M059J (cell line): ENCODE results near the gene CLDN1. TPM values are rescaled to one million over a fixed set of nuclear protein-coding genes. Genes with fewer than 3 reads are reported as not detected.
A peak's percentile ranks its signal among the peaks of the same experiment; 100 is the strongest.
"Not testable (repeated sequence)": the region's sequence is repeated elsewhere in the genome, so short reads cannot be mapped to it uniquely, and the experiment has no call there.

Experiments
- DNase-seq: peaks from one replicate; pipeline ENCODE4 v3.0.0-alpha.2; 2012; ENCODE audit warnings: low read depth
- total RNA-seq: library from RNA; depleted of rRNA; stranded (reverse); fragments of >200 nt; shearing (Covaris generic); gene quantifications from 2 replicates; pipeline ENCODE4 v1.2.3, GENCODE V29; 2014; rRNA removed

Gene CLDN1
- total RNA-seq, 1 experiment from 2014 or later = 1.8 TPM

DNA sequence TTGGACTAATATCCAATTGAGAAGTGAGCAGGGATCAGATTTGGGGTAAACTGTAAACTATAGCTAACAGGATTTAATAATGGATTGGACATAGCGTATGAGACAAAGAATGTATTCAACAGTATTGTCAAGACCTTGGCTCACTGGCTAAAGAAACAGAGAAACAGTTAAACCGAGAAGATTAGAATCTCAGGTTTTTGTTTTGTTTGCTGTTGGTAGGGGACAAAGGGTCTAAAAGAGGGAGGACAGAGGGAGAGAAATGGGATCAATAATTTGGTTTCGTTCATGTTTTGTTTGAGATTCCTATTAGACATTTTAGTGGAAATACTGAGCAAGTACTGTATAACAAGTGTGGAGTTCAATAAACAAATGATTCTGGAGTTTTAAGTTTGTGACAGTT lies 28.6 kb downstream of the CLDN1 start:
- DNase-seq = no peak

DNA sequence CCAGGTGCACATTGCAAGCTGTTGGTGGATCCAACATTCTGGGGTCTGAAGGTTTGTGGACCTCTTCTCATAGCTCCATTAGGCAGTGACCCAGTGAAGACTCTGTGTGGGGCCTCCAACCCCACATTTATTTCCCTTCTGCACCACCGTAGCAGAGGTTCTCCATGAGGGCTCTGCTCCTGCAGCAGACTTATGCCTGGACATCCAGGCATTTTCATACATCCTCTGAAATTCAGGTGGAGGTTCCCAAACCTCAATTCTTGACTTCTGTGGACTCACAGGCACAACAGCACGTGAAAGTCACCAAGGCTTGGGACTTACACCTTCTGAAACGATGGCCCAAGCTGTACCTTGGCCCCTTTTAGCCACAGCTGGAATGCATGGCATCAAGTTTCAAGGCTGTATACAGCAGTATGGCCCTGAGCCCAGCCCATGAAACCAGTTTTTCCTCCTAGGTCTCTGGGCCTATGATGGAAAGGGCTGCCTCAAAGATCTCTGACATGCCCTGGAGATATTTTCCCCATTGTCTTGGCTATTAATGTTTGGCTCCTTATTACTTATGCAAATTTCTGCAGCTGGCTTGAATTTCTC lies 30.2 kb downstream of the CLDN1 start:
- DNase-seq = no peak

DNA sequence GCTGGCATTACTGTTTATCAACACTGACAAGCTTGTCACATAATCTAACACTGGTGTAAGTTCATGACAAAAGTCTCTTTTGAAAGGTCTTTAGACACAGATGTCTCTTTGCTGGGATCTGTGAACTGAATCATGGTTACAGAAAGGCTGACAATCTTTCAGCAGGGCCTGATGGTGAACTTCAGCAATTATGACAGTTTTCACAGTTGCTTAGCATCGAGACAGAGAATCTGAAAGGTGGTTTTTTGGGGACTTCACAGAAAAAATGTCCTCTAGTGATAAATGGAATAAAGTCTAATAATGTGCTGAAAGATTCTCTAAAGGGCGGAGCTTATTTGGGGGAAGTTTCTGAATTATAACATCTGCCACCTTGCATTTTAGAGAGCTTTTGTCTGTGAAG lies 32.3 kb downstream of the CLDN1 start:
- no peak for DNase-seq

DNA sequence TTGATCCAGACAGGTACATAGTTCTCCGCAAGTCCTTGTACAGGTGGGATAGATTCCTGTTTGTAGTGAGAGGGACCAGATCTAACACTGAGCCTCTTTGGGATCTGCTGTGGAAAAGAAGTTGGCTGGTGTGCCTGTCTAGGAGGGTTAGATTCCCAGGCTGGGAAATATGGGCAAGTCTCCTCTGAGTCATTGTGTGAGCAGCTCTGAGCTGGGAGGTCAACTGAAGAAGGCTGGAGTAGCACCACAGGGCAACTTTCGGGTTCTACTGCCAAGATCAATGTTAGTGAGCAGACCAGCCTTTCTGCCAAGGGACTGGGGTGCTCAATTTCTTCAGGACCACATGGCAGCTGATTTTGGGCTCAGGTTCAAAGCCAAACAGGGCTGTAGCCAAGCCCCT lies 33.4 kb downstream of the CLDN1 start:
- DNase-seq = peak; percentile 18

DNA sequence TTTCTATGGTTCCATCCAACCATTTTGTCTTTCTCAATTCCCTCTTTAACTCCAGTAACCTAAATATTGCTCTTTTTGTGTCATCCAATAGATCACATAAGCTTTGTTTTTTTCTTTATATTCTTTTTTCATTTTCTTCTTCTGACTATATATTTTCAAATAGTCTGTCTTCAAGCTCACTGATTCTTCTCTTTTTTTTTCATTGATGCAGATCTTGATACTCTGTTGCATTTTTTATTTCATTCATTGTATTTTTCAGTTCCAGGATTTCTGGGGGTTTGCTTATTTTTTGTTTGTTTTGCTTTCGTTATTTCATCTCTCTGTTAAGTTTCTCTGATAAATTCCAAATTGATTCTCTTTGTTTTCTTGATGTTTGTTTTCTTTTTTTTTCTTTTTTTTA lies 36.2 kb downstream of the CLDN1 start:
- DNase-seq = no peak

DNA sequence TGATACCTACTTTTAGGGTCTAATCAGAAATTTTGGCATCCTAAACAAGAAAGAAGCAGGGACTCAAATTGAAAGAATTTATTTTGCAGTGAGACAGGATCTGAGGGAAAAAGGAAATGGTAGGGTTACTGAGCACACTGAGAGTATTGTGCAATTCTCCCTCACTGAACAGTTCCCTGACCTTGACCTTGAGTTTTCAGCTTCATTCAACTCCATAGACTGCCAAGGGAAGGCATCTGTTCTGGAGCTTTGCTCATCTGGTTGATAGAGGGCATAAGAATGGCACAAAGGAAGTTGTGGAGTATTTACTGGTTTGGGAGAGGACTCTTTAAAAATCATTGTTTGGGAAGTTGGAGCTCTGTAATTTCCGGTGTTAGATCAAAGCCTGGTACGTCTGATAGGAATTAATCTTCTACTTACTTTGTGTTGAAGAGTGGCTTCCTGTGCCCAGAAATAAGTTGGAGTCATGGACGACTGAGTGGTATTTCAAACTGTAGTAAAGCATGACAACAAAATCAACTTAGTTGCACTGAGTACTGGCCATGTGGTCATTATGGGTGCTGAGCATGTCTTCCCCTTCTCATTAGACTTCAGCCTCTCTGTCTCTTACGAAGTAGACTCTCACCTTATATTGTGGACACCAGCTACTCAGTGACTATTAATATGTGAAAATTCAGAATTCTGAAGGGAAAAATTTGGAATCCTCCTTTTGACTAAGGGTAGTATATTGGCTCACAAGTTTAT lies 40.8 kb downstream of the CLDN1 start:
- peak; percentile 36 for DNase-seq

DNA sequence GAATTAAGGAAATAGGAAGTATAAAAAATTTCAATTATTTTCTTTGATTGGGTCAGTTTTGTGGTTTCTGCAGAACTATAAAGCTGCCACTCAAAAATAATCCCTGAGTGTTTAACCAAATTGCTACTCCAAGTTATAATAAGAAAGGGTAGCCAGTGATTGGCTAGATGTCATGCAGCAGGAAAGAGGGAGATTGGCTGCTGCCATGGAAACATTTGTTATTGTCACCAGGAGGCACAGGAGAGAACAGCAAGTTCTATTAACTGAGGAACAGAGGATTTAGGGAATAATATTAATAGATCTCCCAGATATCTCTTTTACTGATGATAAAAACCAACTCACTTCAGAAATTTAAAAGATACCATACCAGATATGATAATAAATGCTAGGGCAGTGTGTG lies 42.6 kb downstream of the CLDN1 start:
- no peak for DNase-seq

DNA sequence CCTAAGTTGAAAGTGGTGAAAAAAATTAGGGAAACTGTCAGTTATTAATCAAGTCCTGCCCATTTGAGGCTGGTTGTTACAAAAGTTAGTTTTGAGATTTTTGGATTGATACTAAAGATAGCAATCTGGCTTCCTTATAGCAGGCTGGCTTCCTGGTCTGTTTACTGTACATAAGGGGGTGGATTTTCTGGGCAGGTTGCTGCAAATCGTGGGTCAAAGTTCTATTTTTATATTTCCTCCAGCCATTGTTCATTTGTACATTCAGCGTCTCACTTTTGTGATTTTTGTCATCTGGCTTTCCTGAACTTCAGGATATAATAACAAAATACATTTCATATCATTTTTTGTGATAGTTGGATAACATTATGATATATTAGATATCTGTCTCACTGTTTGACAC lies 49.5 kb downstream of the CLDN1 start:
- no peak for DNase-seq

DNA sequence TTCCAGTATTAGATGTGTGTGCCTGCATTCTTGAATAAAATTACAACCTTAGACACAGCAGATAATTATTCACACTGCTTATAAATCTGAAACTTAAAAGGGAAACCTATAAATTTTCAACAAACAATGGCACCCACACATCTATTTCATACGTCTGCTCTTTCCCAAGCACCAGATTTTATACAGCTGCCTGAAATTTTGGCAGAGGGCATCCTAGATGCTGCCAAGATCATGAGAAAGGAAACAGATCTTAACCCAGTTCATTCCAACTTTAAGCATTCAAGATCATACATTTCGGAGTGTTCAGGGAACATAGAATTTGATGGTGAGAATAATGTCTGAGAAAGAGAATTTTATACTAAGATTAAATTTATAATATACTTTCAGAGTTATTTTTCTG lies 53.1 kb downstream of the CLDN1 start:
- no peak for DNase-seq

DNA sequence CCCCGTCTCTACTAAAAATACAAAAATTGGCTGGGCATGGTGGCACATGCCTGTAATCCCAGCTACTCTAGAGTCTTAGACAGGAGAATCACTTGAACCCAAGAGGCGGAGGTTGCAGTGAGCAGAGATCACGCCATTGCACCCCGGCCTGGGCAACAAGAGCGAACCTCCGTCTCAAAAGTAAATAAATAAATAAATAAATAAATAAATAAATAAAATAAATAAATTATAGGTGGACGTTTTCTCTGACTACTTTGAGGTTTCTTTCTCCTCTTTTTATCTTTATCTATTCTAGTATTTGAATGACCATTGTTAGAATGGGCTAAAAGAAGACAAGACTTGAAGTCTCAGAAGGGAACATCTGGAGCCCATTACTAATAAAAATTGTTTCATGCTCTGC lies 54.8 kb downstream of the CLDN1 start:
- not testable (repeated sequence) for DNase-seq

DNA sequence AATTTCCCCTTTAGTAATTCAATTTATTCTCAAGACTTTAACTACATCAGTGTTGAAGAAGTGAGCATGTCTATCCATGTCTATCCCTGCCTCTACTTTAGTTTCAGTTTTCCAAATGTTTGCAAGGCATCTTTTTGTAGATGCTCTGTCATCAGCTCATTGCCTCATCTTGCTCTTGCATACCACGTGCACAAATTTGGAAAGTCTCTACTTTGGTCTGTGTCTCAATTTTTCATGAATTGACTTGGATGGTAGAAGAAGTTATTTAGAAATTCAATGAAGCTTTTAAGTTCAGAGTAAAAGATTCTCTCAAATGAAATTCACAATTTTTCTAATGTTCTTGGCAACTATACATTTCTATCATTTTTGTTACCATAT lies 55.3 kb downstream of the CLDN1 start:
- DNase-seq = no peak

DNA sequence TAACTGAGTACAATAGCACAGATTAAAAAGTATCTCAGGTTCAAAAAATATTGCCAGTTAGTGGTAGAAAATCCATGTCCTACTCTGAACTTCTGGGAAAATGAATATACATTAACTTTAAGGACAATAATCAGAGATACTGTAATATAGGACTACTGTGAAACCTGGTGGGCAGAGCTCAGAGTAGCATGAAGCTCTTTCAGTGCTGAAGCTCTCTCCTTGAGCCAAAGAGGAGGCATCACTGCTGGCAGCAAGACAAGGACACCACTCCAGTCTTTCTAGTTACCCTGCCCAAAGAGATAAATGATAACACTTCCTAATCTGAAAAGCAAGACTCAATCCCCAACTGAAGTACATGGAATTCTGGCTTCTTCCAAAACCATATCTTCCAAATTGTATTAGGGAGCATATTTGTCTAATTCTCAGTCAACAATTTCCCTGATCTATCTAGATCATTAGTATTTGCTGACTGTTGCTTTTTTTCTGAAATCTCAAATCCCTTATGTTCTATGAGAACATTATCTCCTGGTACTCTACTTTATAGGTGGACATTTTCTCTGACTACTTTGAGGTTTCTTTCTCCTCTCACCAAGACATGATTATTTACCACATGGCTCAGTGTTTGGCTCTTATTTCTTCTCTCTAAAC lies 55.9 kb downstream of the CLDN1 start:
- DNase-seq = no peak

DNA sequence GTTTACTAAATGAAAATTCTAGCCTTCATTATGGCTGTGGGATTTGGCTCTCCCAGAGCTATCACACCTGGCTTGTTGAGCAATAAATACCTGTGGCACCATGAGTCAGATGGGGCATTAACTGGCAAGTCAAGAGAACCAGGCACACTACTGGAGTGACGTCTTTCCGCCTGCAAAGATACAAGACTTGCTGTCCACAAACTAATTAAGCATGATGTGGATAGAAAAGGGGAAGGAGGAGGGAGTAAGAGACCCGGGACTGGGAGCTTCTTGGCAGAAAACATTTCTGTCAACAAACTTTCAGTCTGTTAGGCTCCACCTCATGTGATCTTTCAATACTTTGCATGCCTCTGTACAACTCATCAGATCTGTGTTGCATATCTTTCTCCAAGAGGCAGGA lies 56.5 kb downstream of the CLDN1 start:
- DNase-seq = peak; percentile 84

DNA sequence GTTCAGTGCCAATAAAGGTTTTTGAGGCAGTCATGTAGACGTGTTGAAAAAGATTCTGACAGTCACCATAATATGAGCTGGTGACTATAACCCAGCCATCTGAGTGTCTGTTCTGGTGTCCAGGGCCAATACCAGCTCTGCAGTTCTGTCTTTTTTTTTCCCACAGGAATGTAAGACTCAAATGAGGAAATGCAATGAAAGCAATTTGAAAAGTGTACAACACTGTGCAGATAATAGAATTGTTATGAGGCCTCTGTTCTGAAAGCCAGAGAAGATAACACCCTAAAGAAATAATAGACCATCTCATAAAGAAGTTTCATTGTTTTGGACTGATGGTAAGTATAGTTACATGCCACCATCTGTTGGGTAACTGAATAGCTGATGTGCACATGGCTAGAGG lies 57.1 kb downstream of the CLDN1 start:
- DNase-seq = no peak

DNA sequence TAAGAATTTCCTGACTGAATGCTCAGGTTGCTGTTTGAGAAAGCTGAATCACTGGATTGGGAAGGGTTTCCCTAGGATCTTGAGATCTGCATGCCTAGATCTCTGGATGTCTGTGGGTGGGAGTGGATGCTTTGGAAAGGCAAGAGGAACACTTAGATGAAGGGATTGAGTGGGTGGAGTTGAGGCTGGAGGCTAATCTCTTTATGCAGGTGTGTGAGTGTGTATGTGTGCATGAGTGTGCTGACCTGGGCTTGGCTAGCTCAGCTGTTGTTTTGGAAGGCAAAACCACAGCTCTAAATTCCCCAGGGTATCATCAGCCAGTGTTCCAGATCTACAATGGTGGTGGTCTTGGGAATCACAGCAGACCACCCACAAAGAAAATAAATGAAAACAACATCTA lies 60.5 kb downstream of the CLDN1 start:
- no peak for DNase-seq

DNA sequence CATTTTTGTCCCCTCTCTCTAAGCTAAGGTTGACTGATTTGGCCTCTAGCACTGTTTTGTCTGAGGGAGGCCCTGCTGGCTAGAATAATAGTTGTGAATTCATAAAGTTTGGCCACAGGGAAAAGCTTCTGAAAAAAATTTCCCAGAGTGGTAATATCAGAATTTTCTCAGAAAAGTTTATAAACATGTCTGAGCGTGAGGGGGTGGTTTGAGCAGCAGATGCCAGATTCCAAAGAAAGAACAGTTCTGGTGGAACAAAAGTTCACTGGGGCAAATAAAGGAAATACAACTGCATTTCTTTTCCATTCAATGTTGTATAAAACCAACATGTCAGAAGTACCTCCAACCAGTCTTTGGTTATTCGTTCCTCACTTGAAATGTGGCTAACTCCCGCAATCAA lies 61.2 kb downstream of the CLDN1 start:
- no peak for DNase-seq

DNA sequence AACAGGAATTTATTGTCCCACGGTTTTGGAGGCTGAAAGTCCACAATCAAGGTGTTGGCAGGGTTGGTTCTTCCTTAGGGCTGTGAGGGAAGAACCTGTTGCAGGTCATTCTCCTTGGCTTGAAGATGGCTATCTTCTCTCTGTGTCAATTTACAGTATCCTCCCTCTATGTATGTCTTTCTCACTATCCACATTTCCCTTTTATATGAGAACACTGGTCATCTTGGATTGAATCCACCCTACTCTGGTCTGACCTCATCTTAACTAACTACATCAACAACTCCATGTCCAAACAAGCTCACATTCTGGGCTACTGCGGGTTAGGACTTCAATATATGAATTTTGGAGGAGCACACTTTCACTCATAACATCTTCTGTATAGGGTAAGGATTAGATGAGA lies 61.9 kb downstream of the CLDN1 start:
- no peak for DNase-seq

DNA sequence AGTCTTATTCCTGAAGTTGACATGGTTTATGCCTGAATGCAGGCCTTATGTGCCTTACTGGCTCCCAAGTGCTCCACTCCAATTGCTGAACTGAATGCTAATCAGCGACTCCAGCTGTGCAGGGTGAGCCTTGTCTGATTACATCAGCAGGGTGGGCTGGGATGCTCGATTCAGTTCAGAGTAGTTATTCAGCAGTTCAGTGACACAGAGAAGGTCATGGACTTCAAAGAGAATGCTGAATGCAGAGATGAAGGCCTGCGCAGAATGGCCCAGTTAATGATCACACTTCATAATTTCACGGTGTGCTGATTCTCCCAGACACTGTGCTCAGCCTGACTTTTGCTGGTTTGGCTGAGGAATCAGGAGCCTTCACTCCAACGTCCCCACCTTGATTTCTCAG lies 63.6 kb downstream of the CLDN1 start:
- DNase-seq = no peak

Other genes with a start within 250 kb of the CLDN1 start
- gene P3H2, start 201.5 kb downstream of the CLDN1 start, total RNA-seq = 95.5 and 147 TPM in 2 replicates
- gene CLDN16, start 65.7 kb upstream of the CLDN1 start, total RNA-seq = not detected in 2 replicates
- gene TMEM207, start 127.5 kb upstream of the CLDN1 start, total RNA-seq = not detected in 2 replicates
- 28.7 and 42.6 TPM in 2 replicates for gene IL1RAP, start 191.6 kb upstream of the CLDN1 start, total RNA-seq